NCI-H2196 (cell line): ENCODE measurements around the gene HSD3B7.

ENCODE experiments used
- DNase-seq: peaks from one replicate; lab custom pipeline; 2025; ENCODE audit not compliant: unreplicated experiment; lab: John Stamatoyannopoulos, UW

HSD3B7 gene

GRCh38 chr16:30956601-30957455, 28.2 kb upstream of the HSD3B7 start:
- DNase-seq = peak; percentile 78

GRCh38 chr16:30957456-30958174, 27.4 kb upstream of the HSD3B7 start, which contains the start of gene SETD1A:
TSS of gene SETD1A (plus strand) at chr16:30957754. CDS start at chr16:30958732, 978 bp downstream.
- peak; percentile 97 for DNase-seq

- DNase-seq = peak; percentile 64
Measured at GRCh38 chr16:30958175-30959079, 26.6 kb upstream of the HSD3B7 start.

DNA sequence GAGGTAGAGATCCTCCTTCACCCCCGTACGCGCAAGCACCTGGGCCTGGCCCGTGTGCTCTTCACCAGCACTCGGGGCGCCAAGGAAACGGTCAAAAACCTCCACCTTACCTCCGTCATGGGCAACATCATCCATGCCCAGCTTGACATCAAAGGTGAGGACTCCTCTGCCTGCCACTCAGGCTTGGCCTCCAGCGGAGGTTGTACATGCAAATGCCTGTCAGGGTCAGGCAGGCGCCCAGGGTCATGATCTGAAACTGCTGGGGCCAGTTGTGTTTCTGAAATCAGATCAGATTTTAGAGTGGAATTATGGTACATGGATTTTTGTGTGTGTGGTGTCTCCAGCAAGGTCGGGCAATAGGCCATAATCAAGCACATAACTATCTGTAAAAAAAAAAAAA, 23.6 kb upstream of the HSD3B7 start:
- no peak for DNase-seq

GRCh38 chr16:30963925-30964511, 21.0 kb upstream of the HSD3B7 start:
- no peak for DNase-seq

GRCh38 chr16:30964574-30965226, 20.3 kb upstream of the HSD3B7 start:
- DNase-seq = no peak

- DNase-seq = no peak
Measured at GRCh38 chr16:30965436-30965835, 19.6 kb upstream of the HSD3B7 start.

DNA sequence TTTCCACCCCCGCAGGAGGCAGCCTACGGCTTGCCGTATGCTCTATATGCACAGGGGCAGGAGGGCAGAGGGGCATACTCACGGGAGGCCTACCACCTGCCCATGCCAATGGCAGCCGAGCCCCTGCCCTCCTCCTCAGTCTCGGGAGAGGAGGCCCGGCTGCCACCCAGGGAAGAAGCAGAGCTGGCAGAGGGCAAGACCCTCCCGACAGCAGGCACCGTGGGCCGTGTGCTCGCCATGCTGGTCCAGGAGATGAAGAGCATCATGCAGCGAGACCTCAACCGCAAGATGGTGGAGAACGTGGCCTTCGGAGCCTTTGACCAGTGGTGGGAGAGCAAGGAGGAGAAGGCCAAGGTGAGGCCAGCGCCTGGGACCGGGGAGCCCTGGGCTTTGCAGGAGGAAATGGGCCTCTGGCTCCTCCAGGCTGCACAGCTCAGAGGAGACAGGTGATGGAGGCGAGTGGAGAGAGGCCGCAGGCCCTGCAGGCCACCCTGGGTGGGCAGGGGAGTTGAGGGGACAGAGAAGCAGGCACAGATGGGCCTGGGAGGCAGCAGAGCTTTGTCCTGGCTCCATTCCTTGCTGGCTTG, 18.9 kb upstream of the HSD3B7 start:
- DNase-seq = no peak

GRCh38 chr16:30967795-30968194, 17.2 kb upstream of the HSD3B7 start:
- DNase-seq = no peak

GRCh38 chr16:30969246-30969842, 15.7 kb upstream of the HSD3B7 start:
- DNase-seq = no peak

- DNase-seq = no peak
Measured at GRCh38 chr16:30971298-30971697, 13.7 kb upstream of the HSD3B7 start.

DNA sequence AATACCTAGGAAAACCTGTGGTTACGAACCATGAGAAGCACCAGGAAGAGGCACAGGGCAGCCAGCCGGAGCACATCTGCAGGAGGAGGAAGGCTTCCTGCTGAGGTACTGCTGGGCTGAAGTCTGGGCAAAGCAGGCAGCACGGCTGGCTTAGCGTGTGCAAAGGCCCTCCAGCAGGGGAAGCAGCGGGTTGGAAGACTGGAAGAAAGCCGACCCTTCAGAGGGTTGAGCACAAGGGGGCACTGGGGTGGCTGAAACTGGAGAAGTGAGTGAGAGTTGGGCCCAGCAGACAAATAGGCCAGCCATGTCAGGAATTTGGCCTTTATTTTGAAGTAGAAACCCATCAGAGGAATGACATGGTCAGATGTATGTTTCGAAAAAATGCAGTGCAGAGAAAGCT, 12.1 kb upstream of the HSD3B7 start:
- DNase-seq = no peak

- DNase-seq = no peak
Measured at GRCh38 chr16:30974348-30974747, 10.7 kb upstream of the HSD3B7 start.

GRCh38 chr16:30976486-30976885, 8.5 kb upstream of the HSD3B7 start:
- no peak for DNase-seq

- peak; percentile 17 for DNase-seq
Measured at GRCh38 chr16:30977502-30977901, 7.5 kb upstream of the HSD3B7 start.

DNA sequence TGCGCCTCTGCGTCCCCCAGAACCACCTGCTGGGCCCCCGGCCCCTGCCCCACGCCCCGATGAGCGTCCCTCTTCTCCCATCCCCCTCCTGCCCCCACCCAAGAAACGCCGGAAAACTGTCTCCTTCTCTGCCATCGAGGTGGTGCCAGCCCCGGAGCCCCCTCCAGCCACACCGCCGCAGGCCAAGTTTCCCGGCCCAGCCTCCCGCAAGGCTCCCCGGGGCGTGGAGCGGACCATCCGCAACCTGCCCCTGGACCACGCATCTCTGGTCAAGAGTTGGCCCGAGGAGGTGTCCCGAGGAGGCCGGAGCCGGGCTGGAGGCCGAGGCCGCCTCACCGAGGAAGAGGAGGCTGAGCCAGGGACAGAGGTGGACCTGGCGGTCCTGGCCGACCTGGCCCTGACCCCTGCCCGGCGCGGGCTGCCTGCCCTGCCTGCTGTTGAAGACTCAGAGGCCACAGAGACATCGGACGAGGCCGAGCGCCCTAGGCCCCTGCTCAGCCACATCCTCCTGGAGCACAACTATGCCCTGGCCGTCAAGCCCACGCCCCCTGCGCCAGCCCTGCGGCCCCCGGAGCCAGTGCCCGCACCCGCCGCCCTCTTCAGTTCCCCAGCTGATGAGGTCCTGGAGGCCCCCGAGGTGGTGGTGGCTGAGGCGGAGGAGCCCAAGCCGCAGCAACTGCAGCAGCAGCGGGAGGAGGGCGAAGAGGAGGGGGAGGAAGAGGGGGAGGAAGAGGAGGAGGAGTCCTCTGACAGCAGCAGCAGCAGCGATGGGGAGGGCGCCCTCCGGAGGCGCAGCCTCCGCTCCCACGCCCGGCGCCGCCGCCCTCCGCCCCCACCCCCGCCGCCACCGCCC, 5.6 kb upstream of the HSD3B7 start:
- no peak for DNase-seq

- no peak for DNase-seq
Measured at GRCh38 chr16:30980023-30980371, 5.0 kb upstream of the HSD3B7 start.

- DNase-seq = no peak
Measured at GRCh38 chr16:30980434-30980833, 4.6 kb upstream of the HSD3B7 start.

GRCh38 chr16:30980959-30981358, 4.0 kb upstream of the HSD3B7 start:
- DNase-seq = no peak
